Measurements from ENCODE around the gene CRYZL1.

The CRYZL1 gene

DNA sequence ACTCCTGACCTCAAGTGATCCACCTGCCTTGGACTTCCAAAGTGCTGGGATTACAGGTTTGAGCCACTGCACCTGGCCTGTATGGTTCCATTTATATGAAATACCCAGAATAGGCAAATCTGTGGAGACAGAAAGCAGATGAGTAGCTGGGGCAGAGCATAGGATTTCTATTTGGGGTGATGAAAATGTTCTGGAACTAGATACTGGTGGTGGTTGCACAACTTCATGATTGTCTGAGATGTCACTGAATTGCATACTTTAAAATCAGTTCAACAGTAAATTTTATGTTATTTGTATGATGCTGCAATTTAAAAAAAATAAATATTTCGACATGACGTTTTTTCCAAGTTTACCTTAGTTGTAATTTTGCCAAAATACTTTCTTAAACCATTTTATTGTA lies 24.6 kb upstream of the CRYZL1 start:
- no peak for DNase-seq
- peaks cover 15% of the 10 kb centered on the region for H3K9me3 Mint-ChIP-seq
- no peak overlapping the region for H3K4me3 Mint-ChIP-seq
- H3K27ac Mint-ChIP-seq = no peak overlapping the region
- TF ChIP-seq, protein P1, sequence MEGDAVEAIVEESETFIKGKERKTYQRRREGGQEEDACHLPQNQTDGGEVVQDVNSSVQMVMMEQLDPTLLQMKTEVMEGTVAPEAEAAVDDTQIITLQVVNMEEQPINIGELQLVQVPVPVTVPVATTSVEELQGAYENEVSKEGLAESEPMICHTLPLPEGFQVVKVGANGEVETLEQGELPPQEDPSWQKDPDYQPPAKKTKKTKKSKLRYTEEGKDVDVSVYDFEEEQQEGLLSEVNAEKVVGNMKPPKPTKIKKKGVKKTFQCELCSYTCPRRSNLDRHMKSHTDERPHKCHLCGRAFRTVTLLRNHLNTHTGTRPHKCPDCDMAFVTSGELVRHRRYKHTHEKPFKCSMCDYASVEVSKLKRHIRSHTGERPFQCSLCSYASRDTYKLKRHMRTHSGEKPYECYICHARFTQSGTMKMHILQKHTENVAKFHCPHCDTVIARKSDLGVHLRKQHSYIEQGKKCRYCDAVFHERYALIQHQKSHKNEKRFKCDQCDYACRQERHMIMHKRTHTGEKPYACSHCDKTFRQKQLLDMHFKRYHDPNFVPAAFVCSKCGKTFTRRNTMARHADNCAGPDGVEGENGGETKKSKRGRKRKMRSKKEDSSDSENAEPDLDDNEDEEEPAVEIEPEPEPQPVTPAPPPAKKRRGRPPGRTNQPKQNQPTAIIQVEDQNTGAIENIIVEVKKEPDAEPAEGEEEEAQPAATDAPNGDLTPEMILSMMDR (IDR thresholded peaks at IDR 0.05) = no peak
- H3K27me3 Mint-ChIP-seq (ENCODE audit: low read depth, poor library complexity) = peaks cover 3% of the 10 kb centered on the region
- peaks cover 34% of the 10 kb centered on the region for H3K36me3 Mint-ChIP-seq (ENCODE audit: low read depth)
- peaks cover 14% of the 10 kb centered on the region for H3K4me1 Mint-ChIP-seq

DNA sequence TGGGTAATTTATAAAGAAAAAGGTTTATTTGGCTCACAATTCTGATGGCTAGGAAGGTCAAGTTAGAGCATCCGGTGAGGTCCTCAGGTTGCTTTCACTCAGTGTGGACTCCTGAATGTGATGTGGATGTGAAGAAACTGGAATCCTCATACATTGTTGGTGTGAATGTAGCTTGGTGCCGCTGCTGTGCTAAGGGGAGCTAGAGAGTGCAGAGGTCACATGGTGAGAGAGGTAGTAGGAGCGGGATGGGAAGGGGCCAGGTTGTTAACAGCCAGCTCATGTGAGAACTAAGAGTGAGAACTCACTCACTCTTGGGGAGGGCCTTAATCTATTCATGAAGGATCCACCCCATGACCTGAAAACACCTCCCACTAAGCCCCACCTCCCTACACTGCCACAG lies 22.6 kb upstream of the CRYZL1 start:
- TF ChIP-seq, protein P1 (IDR thresholded peaks at IDR 0.05) = no peak
- Mint-ChIP-seq H3K27me3 (ENCODE audit: low read depth, poor library complexity) (peaks cover 3% of the 10 kb centered on the region), H3K36me3 (ENCODE audit: low read depth) (peaks cover 34% of the 10 kb centered on the region), H3K4me1 (peaks cover 14% of the 10 kb centered on the region), H3K4me3 (no peak overlapping the region), H3K27ac (no peak overlapping the region), H3K9me3 (peaks cover 25% of the 10 kb centered on the region)
- DNase-seq = no peak

DNA sequence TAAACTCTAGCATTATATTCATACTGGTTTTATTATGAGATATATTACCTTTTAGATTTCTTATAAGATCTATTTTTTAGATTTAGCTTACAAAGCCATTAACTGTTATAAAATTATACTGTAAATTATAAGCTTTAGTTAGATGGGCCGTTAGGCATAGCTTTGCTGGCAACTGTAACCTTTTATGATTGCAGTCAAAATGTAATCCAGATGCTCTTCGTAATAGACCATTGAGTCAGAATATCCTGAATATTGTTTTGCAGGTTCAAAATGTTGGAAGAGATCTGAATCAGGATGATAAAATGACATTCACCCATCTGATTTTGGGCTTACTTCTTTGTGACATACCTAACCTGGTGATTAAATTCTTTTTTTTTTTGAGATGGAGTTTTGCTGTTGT lies 21.7 kb upstream of the CRYZL1 start:
- Mint-ChIP-seq H3K27ac (no peak overlapping the region), H3K4me1 (peaks cover 8% of the 10 kb centered on the region), H3K27me3 (ENCODE audit: low read depth, poor library complexity) (peaks cover 3% of the 10 kb centered on the region), H3K9me3 (peaks cover 25% of the 10 kb centered on the region), H3K4me3 (no peak overlapping the region), H3K36me3 (ENCODE audit: low read depth) (peaks cover 43% of the 10 kb centered on the region)
- no peak for DNase-seq
- TF ChIP-seq, protein P1 (IDR thresholded peaks at IDR 0.05) = no peak

DNA sequence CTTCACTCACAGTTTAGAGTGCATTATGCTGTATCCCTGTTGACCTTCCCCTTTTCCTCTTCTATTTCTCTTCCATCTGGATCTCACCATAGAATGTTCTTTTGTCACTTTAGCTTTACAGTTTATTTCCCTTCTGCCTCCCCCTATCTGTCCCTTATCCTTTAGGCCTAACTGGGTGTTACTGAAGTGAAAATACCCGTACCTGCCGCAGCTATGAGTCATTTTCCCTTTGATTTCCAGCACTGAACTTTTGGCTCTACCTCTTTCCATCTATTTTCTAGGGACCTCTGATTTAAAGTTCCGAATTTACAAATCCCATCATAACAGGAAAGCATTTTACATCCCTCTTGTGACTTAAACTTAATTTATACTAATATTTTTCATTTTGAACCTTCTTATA lies 20.5 kb upstream of the CRYZL1 start:
- peaks cover 5% of the 10 kb centered on the region for H3K4me1 Mint-ChIP-seq
- no peak for DNase-seq
- peak overlapping the region; percentile 1 for H3K27ac Mint-ChIP-seq
- H3K27me3 Mint-ChIP-seq (ENCODE audit: low read depth, poor library complexity) = peaks cover 3% of the 10 kb centered on the region
- peaks cover 55% of the 10 kb centered on the region for H3K36me3 Mint-ChIP-seq (ENCODE audit: low read depth)
- TF ChIP-seq, protein P1 (IDR thresholded peaks at IDR 0.05) = no peak
- H3K9me3 Mint-ChIP-seq = peaks cover 28% of the 10 kb centered on the region
- H3K4me3 Mint-ChIP-seq = no peak overlapping the region

DNA sequence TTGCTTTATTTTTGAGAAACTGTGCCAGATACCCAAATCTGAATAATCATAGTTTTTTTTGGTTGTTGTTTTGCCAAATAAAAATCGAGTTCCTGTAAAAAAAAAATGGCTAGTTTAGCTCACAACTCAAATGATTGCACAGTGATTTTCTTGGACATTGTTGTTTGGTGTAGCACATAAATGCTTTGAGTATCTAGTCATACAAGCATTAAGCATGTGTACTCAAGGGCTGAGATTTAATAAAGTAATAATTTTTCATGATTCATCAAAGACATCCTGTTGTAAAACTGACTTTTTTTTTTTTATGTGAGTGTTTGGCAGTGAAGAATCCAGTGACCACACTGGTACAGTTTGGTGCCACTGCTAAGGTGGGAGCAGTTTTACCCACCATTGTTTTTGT lies 19.6 kb upstream of the CRYZL1 start:
- peaks cover 7% of the 10 kb centered on the region for H3K4me1 Mint-ChIP-seq
- peaks cover 60% of the 10 kb centered on the region for H3K36me3 Mint-ChIP-seq (ENCODE audit: low read depth)
- peaks cover 28% of the 10 kb centered on the region for H3K9me3 Mint-ChIP-seq
- H3K27me3 Mint-ChIP-seq (ENCODE audit: low read depth, poor library complexity) = peaks cover 3% of the 10 kb centered on the region
- TF ChIP-seq, protein P1 (IDR thresholded peaks at IDR 0.05) = no peak
- DNase-seq = no peak
- H3K4me3 Mint-ChIP-seq = no peak overlapping the region
- H3K27ac Mint-ChIP-seq = no peak overlapping the region

DNA sequence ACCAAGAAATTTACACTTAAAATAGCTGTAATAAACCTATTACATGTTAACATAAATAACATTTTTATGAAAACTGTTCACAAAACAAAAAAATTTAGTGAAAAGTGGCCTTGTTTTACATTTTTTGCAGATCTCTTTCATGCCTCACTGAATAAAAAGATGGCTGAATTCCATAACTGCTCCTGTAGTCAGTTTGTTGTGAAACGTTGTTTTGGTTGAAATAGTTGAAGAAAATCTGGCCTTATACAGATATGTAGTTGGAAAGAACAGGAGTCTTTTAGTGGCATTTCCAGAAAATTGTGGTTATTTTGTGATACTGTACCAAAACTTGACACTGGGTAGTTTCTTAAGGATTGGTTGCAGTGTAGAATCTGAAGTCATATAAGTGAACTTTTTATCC lies 18.9 kb upstream of the CRYZL1 start:
- H3K36me3 Mint-ChIP-seq (ENCODE audit: low read depth) = peaks cover 67% of the 10 kb centered on the region
- no peak overlapping the region for H3K27ac Mint-ChIP-seq
- H3K27me3 Mint-ChIP-seq (ENCODE audit: low read depth, poor library complexity) = no peaks in the 10 kb centered on the region
- H3K4me3 Mint-ChIP-seq = no peak overlapping the region
- peaks cover 13% of the 10 kb centered on the region for H3K4me1 Mint-ChIP-seq
- H3K9me3 Mint-ChIP-seq = peaks cover 28% of the 10 kb centered on the region
- DNase-seq = no peak
- TF ChIP-seq, protein P1 (IDR thresholded peaks at IDR 0.05) = no peak

Data from nephron progenitor cell (in vitro differentiated cells).